ACHN (cell line): ENCODE results near the gene FMO5.

Source experiments
- DNase-seq: peaks from one replicate; pipeline ENCODE4 v3.0.0-alpha.2; 2015
- in situ Hi-C: cut with HindIII; loops from 2 replicates; pipeline ENCODE4 v1.10.0; 2017; ENCODE audit warnings: low sequenced_read_pairs, low pct_ligation_motif_present, low pct_unique_long_range_greater_than_20kb

The FMO5 gene

GRCh38 chr1:147225193-147225730 lies at the start of gene FMO5:
Gene FMO5, minus strand, starts transcription at chr1:147225339. Its CDS starts 310 bp downstream, at chr1:147225029.
- in situ Hi-C loops: no loop called here
- DNase-seq: peak; percentile 59

- peak; percentile 69 for DNase-seq
- in situ Hi-C loops: no loop called here
Observed at GRCh38 chr1:147273409-147274336, 48.5 kb upstream of the FMO5 start.

- DNase-seq: no peak
- in situ Hi-C loops: no loop called here
Observed at GRCh38 chr1:147272042-147272441, 46.9 kb upstream of the FMO5 start.

GRCh38 chr1:147270721-147271120 lies 45.6 kb upstream of the FMO5 start:
- in situ Hi-C loops: no loop called here

GRCh38 chr1:147267711-147268110 lies 42.6 kb upstream of the FMO5 start:
- in situ Hi-C loops: no loop called here

More at GRCh38 chr1:147270721-147271120, 45.6 kb upstream of the FMO5 start:
- DNase-seq: no peak

GRCh38 chr1:147266381-147266780 lies 41.2 kb upstream of the FMO5 start:
- DNase-seq: no peak
- in situ Hi-C loops: no loop called here

More at GRCh38 chr1:147267711-147268110, 42.6 kb upstream of the FMO5 start:
- no peak for DNase-seq

- no peak for DNase-seq
- in situ Hi-C loops: no loop called here
Observed at GRCh38 chr1:147264158-147264768, 39.1 kb upstream of the FMO5 start.

GRCh38 chr1:147260956-147261355 lies 35.8 kb upstream of the FMO5 start:
- in situ Hi-C loops: no loop called here
- DNase-seq: no peak

- in situ Hi-C loops: no loop called here
- DNase-seq: no peak
Observed at GRCh38 chr1:147252540-147252939, 27.4 kb upstream of the FMO5 start.

- no peak for DNase-seq
- in situ Hi-C loops: no loop called here
Observed at GRCh38 chr1:147247656-147248238, 22.6 kb upstream of the FMO5 start.

GRCh38 chr1:147246910-147247655 lies 21.9 kb upstream of the FMO5 start:
- in situ Hi-C loops: no loop called here
- no peak for DNase-seq

GRCh38 chr1:147246044-147246690 lies 21.0 kb upstream of the FMO5 start:
- no peak for DNase-seq
- in situ Hi-C loops: no loop called here

- no peak for DNase-seq
- in situ Hi-C loops: no loop called here
Observed at GRCh38 chr1:147245586-147246021, 20.5 kb upstream of the FMO5 start.

GRCh38 chr1:147245129-147245528 lies 20.0 kb upstream of the FMO5 start:
- in situ Hi-C loops: no loop called here
- DNase-seq: no peak

GRCh38 chr1:147243841-147244240 lies 18.7 kb upstream of the FMO5 start:
- DNase-seq: peak; percentile 17
- in situ Hi-C loops: no loop called here

- in situ Hi-C loops: no loop called here
Observed at GRCh38 chr1:147243228-147243685, 18.1 kb upstream of the FMO5 start.

GRCh38 chr1:147242449-147243227 lies 17.5 kb upstream of the FMO5 start, which contains the start of gene CHD1L:
Gene CHD1L, plus strand, starts transcription at chr1:147242684. Its CDS starts 20 bp downstream, at chr1:147242704.
- peak; percentile 96 for DNase-seq
- in situ Hi-C loops: no loop called here

More at GRCh38 chr1:147243228-147243685, 18.1 kb upstream of the FMO5 start:
- peak; percentile 45 for DNase-seq
